HL-60 (cell line): ENCODE data around the gene SPEN.

Experiments
- DNase-seq, 2 experiments: peaks; one replicate each; pipeline ENCODE4 v3.0.0-alpha.2; 2010 to 2020; ENCODE audit warnings: low read depth in 1 of 2, low spot score in 1 of 2
- H3K27ac ChIP-seq: fragments of 250-450 bp; sonication (Bioruptor Pico); replicated peaks from 2 replicates; pipeline ENCODE4 v1.5.1; 2020; ENCODE audit warnings: mild to moderate bottlenecking, moderate library complexity
- H3K27me3 ChIP-seq: fragments of 250-450 bp; sonication (Bioruptor Pico); 2 replicates; pipeline ENCODE4 v1.5.1; 2021; ENCODE audit warnings: mild to moderate bottlenecking, moderate library complexity; ENCODE audit not compliant: insufficient read depth, poor library complexity, severe bottlenecking
- H3K4me3 ChIP-seq: replicated peaks from 2 replicates; pipeline ENCODE4 v1.5.1; 2011; ENCODE audit warnings: mild to moderate bottlenecking, control low read depth, low read length; ENCODE audit not compliant: insufficient read depth
- GABPA ChIP-seq: IDR thresholded peaks from 2 replicates; pipeline ENCODE4 v1.6.1; 2012; ENCODE audit warnings: low read depth
- POLR2AphosphoS5 ChIP-seq: IDR thresholded peaks from 2 replicates; pipeline ENCODE4 v1.6.1; 2012; ENCODE audit warnings: low read depth
- SPI1 ChIP-seq: IDR thresholded peaks from 2 replicates; pipeline ENCODE4 v1.6.1; 2012; ENCODE audit warnings: low read depth, mild to moderate bottlenecking, borderline replicate concordance
- TF ChIP-seq, protein P1 (sequence below): IDR thresholded peaks from 2 replicates; pipeline ENCODE4 v1.6.1; 2012; ENCODE audit warnings: low read depth; ENCODE audit not compliant: insufficient replicate concordance
- TF ChIP-seq, protein P2 (sequence below): IDR thresholded peaks from one replicate; pipeline ENCODE4 v1.5.1; 2011; ENCODE audit warnings: low read length, control low read depth, inconsistent platforms; ENCODE audit not compliant: insufficient read depth

SPEN gene

GRCh38 chr1:15983275-15983674 is 135.8 kb downstream of the SPEN start:
- DNase-seq, result no peak
- Histone ChIP-seq H3K27me3 (no peaks in the 10 kb centered on the region), H3K27ac (no peak overlapping the region), H3K4me3 (no peak overlapping the region)
- TF ChIP-seq GABPA, result no peak
- TF ChIP-seq, protein P1, sequence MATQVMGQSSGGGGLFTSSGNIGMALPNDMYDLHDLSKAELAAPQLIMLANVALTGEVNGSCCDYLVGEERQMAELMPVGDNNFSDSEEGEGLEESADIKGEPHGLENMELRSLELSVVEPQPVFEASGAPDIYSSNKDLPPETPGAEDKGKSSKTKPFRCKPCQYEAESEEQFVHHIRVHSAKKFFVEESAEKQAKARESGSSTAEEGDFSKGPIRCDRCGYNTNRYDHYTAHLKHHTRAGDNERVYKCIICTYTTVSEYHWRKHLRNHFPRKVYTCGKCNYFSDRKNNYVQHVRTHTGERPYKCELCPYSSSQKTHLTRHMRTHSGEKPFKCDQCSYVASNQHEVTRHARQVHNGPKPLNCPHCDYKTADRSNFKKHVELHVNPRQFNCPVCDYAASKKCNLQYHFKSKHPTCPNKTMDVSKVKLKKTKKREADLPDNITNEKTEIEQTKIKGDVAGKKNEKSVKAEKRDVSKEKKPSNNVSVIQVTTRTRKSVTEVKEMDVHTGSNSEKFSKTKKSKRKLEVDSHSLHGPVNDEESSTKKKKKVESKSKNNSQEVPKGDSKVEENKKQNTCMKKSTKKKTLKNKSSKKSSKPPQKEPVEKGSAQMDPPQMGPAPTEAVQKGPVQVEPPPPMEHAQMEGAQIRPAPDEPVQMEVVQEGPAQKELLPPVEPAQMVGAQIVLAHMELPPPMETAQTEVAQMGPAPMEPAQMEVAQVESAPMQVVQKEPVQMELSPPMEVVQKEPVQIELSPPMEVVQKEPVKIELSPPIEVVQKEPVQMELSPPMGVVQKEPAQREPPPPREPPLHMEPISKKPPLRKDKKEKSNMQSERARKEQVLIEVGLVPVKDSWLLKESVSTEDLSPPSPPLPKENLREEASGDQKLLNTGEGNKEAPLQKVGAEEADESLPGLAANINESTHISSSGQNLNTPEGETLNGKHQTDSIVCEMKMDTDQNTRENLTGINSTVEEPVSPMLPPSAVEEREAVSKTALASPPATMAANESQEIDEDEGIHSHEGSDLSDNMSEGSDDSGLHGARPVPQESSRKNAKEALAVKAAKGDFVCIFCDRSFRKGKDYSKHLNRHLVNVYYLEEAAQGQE, result no peak
- no peak for TF ChIP-seq SPI1
- no peak for TF ChIP-seq POLR2AphosphoS5
- TF ChIP-seq, protein P2, sequence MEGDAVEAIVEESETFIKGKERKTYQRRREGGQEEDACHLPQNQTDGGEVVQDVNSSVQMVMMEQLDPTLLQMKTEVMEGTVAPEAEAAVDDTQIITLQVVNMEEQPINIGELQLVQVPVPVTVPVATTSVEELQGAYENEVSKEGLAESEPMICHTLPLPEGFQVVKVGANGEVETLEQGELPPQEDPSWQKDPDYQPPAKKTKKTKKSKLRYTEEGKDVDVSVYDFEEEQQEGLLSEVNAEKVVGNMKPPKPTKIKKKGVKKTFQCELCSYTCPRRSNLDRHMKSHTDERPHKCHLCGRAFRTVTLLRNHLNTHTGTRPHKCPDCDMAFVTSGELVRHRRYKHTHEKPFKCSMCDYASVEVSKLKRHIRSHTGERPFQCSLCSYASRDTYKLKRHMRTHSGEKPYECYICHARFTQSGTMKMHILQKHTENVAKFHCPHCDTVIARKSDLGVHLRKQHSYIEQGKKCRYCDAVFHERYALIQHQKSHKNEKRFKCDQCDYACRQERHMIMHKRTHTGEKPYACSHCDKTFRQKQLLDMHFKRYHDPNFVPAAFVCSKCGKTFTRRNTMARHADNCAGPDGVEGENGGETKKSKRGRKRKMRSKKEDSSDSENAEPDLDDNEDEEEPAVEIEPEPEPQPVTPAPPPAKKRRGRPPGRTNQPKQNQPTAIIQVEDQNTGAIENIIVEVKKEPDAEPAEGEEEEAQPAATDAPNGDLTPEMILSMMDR, result no peak

- H3K27ac ChIP-seq, result no peak overlapping the region
Observed at GRCh38 chr1:15985611-15986297, 138.2 kb downstream of the SPEN start.

GRCh38 chr1:15988856-15989736 is 141.6 kb downstream of the SPEN start:
- TF ChIP-seq, protein P1, result no peak
- no peak for TF ChIP-seq SPI1
- no peak for TF ChIP-seq GABPA
- TF ChIP-seq, protein P2, result no peak
- TF ChIP-seq POLR2AphosphoS5, result no peak
- DNase-seq, result no peak

More at GRCh38 chr1:15985611-15986297, 138.2 kb downstream of the SPEN start:
- TF ChIP-seq, protein P2, result no peak
- TF ChIP-seq GABPA (no peak), SPI1 (no peak), POLR2AphosphoS5 (no peak)
- TF ChIP-seq, protein P1, result no peak
- Histone ChIP-seq H3K4me3 (no peak overlapping the region), H3K27me3 (no peaks in the 10 kb centered on the region)
- DNase-seq, result peak in 1 of 2 experiments; percentile 31

More at GRCh38 chr1:15988856-15989736, 141.6 kb downstream of the SPEN start:
- no peak overlapping the region for H3K4me3 ChIP-seq
- H3K27me3 ChIP-seq, result no peaks in the 10 kb centered on the region
- H3K27ac ChIP-seq, result no peak overlapping the region
